ENCODE measurements around the gene DLGAP4.

DNA sequence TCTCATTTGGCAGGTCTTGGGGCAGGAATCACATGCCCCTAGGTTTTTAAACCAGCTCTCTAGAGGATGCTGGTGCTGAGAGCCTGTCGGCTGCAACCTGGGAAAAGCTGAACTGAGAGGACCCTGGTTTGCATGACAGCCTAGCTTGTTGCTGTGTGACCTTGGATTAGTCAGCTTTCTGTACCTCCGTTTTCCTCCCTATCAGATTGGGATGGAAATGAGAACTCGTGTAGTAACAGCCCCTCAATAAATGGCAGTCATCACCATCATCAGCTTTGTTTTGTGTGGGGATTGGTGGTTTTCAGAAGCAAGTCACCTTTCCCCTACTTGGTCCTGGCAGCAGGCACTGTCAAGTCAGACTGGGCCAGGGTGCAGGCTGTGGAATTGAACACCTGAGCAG is 159.9 kb downstream of the DLGAP4 start:
- no peak for TF ChIP-seq EZH2 (IDR thresholded peaks at IDR 0.05; ENCODE audit: borderline replicate concordance, low read depth, low read length, poor library complexity, severe bottlenecking)
- TF ChIP-seq CTCF (conservative IDR thresholded peaks at IDR 0.05; ENCODE audit: low read depth, low read length) = no peak

Data from A673 (cell line).